GM19395 (cell line): ENCODE measurements around the gene KRTAP19-8.

ENCODE experiments used
- ATAC-seq: cut with Tn5 transposase; IDR thresholded peaks from one replicate; pipeline ENCODE4 v1.9.1; 2021; ENCODE audit warnings: mild to moderate bottlenecking, moderate library complexity; ENCODE audit not compliant: unreplicated experiment

KRTAP19-8 gene

DNA sequence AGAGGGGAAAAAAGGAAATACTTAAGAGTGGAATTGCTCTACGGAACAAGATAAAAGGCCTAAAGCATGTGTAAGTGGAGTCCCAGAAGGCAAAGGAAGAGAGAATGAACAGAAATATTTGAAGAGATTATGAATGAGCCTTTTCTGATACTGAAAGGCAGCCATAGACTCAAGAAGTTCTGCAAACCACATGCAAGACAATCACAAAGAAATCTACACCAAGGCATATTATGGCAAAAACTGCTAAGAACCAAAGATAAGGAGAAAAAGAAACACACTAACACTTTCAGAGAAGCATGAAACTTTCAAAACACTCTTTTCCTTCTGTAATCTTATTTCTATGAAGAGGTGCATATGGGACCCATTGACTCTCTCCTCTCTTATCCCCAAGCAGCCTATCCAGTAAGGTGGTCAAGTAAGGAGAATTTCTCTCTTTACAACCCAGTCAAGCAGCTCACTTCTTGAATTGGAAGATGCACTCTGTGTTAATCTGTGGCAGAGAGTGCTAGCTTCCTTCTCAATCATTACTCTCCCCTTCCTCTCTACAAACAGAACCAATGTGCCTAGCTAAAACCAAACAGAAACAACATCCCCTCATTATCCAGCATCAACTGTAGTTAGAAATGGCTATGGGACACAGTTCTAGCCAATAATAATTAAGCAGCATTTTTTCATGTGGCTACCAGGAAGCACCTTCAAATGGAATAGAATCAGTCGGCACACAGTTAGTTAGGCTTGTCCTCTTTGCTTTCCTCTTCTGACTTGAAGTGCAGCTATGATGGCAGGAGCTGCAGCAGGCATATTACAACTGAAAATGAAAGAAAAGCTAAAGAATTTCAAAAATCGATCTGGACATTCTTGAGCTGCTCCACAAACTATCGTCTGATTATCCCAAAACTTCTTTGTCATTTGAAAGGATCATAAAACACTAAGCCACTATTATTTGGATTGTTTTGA is 25.9 kb downstream of the KRTAP19-8 start:
- peak; percentile 54 for ATAC-seq

DNA sequence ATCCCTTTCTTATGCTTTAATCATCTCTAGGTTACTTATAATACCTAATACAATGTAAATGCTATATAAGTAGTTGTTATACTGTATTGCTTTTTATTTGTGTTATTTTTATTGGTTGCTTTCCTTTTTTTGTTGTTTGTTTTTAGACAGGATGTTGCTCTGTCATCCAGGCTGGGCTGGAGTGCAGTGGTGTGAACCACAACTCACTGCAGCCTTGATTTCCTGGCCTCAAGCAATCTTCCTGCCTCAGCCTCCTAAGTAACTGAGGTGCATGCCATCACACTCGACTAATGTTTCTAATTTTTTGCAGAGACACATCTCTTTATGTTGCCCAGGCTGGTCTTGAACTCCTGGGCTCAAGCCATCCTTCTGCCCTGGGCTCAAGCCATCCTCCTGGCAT is 26.9 kb downstream of the KRTAP19-8 start:
- ATAC-seq, result no peak

DNA sequence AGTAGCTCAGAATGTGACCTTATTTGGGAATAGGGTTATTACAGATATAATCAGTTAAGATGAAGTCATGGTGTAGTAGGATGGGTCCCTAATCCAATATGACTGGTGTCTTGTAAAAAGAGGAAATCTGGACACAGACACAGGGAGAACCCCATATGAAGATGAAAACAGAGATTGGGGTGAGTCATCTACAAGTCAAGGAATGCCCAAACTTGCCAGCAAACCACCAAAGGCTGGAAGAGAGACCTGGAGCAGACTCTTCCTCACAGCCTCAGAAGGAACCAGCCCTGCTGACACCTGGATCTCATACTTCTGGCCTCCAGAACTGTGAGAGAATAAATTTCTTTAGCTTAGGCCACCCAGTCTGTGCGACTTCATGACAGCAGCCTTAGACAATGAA is 29.9 kb downstream of the KRTAP19-8 start:
- no peak for ATAC-seq

DNA sequence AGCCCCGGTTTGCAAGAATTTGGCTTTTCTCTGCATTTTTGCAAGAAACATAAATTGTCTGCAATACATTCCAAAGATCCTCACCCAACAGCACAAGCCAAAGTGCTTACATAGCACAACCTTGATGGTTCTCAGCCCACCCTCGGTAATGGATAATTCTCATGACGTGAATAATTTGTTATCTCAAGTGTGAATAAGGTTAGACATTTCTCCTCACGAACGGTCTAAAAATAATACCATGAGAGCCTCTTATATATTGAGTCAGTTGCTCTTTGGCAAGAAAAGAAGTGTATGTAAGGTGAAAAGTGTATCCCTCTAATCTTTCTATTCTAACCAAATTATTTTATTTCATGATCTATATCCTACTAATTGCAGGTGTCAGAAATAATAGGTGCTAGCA is 33.3 kb downstream of the KRTAP19-8 start:
- no peak for ATAC-seq

DNA sequence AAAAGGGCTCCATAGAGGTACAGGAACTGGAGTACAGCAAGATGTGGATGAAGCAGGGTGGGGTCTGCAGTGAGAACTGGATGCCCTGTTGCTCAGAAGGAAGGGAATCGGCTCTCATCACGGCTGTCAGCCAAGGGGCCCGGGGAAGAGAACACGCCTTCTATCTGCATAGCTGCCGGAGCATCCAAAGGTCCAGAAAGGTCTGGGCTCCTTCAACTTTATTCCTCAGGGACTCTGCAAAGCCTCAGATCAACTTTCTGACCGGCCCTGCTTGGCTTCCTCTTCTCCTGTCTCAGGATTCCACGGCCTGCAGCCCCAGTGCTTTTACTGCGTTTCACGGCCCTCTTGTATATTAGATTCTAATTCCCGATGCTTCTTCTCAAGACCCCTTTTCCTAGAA is 34.8 kb downstream of the KRTAP19-8 start:
- ATAC-seq, result no peak

DNA sequence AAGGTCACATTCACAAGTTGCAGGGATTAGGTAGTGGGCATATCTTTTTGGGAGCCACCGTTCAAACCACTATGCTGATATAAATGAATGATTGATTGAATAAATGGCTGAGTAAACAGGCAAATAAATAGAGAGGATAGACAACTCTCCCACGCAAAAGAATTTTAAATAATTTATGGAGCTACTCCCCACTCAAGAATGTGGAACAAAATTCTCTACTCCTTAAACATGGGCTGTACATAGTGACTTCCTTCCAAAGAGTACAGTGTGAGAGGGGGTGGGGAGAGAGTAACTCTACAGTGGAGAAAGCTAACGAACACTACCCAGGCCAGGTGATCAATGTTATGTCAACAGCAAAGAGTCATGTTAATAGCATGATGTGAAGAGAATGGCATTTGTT is 40.7 kb downstream of the KRTAP19-8 start:
- no peak for ATAC-seq

DNA sequence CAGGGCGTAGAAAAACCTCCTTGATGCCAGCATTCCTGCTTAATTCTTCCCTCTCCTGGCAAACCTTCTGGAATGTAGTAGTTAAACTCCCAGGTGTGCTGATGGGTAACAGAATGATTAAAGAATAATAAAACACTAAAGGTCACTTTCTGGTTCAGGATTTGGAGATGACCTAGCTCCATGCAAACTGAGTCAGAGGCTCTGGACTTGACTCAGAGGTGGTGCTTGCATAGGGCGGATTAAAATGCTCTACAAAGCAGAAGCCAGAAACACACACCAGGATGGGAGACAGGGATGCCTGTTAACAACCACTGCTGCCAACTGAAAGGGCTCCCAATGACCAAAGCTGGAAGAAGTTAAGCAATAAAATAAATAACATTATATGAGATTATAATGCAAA is 41.5 kb downstream of the KRTAP19-8 start:
- no peak for ATAC-seq

DNA sequence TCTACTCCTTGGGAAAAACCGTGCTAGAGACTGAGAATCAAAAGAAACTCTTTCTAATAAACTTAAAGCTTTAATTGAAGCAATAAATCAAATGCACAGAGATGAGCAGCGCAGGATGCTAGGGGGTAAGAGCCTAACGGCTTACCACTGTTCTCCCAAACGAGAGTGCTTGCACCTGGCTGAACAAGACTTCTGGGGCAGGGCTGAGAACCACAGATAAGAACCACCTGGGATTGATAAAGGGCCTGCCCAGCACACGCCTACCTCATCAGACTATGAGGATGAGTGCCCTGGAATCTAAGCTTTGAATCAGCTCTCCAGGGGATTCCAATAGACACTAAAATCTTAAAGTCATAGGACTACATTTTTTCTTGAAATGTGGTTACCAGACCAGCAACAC is 43.3 kb downstream of the KRTAP19-8 start:
- ATAC-seq, result no peak

DNA sequence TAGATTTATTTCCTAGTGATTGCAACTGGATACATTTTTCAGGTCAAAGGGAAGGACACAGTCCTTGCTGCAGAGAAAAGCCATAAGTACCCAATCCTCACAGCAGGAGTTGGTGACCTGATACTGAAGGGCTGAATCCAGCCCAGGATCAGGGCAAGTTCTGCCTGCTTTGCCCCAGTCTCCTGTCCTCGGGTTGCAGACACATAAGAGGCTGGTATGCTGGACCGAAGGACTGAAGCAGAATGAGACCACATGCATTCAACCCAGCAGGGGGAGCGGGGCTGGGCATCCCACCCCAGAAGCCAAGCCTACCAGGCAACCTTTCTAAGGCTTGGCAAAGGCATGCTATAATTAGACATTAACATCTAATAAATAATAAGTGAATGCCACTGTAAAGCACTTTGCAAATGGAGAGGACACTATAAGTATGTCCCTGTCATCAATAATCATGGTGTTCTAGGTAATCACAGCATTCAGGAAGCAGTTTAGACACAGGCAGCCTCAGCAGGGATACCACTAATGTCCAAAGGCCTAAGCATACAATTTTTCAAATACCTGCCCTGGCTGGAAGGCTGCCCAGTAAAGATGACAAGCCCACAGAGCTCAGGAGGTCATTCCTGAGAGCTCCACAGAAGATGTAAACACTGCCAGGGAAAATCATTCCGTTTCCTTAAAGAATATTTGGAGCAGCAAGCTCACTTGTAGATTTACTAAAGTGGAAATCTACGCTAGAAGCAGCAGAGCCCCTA is 47.6 kb downstream of the KRTAP19-8 start:
- no peak for ATAC-seq

DNA sequence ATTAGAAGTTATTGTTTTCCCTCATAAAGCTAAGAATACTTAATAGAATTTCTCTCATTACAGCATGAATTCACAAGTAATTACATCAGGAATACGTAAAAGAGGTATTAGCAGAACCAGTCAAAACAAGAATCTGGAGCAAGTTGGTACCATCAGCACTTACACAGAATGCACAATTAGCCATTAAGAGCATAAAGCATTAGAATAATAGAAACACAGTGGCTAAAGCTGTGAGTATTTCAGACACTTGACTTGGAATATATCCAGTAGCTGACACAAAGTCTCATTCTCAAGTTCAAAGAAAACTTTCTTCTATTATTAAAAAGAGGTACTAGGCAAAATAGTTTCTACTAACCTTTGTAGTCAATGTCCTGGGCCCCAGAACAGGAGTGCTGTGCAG is 49.6 kb downstream of the KRTAP19-8 start:
- ATAC-seq, result no peak
